OCI-LY7 (cell line): ENCODE measurements around the gene CEACAM7. TPM values are rescaled to one million over a fixed set of nuclear protein-coding genes. Genes with fewer than 3 reads are reported as not detected.

ENCODE experiments used
- BruUV-seq: library from RNA; stranded (reverse); fragments of 400-500 nt; replicated peaks from 2 replicates; lab custom pipeline; 2021; lab: Mats Ljungman, UMichigan
- CTCF ChIA-PET: fragments of 300-600 bp; sonication (Branson Sonifier 250); formaldehyde crosslinking; loops from one replicate; lab custom pipeline; 2022; ENCODE audit warnings: antibody characterized with exemption; ENCODE audit not compliant: unreplicated experiment; lab: Charles Lee
- POLR2A ChIA-PET: fragments of 300-600 bp; sonication (Branson Sonifier 250); formaldehyde crosslinking; loops from one replicate; lab custom pipeline; 2022; ENCODE audit warnings: antibody characterized with exemption; lab: Charles Lee
- DNase-seq: peaks from one replicate; pipeline ENCODE4 v3.0.0-alpha.2; 2015; ENCODE audit warnings: low spot score
- H2AFZ ChIP-seq: fragments of 200-600 bp; sonication (generic), shearing (Covaris generic); 2 replicates; pipeline ENCODE4 v1.6.1; 2014; ENCODE audit warnings: mild to moderate bottlenecking, antibody characterized with exemption, low read length, moderate library complexity
- H3K27ac ChIP-seq: fragments of 200-600 bp; sonication (generic); 2 replicates; pipeline ENCODE4 v1.5.1; 2014; ENCODE audit warnings: mixed run types, low read depth, mild to moderate bottlenecking, moderate library complexity, low read length, inconsistent platforms; ENCODE audit not compliant: poor library complexity, severe bottlenecking
- H3K36me3 ChIP-seq: fragments of 200-600 bp; sonication (generic); 2 replicates; pipeline ENCODE4 v1.6.1; 2014; ENCODE audit warnings: mild to moderate bottlenecking, antibody characterized with exemption, low read length, moderate library complexity, mixed read lengths; ENCODE audit not compliant: insufficient read depth
- H3K4me1 ChIP-seq: fragments of 200-600 bp; sonication (generic); 2 replicates; pipeline ENCODE4 v1.5.1; 2014; ENCODE audit warnings: mild to moderate bottlenecking, low read length; ENCODE audit not compliant: insufficient read depth, poor library complexity, severe bottlenecking
- H3K4me2 ChIP-seq: fragments of 200-600 bp; sonication (generic); 2 replicates; pipeline ENCODE4 v1.6.1; 2014; ENCODE audit warnings: mild to moderate bottlenecking, low read length
- H3K4me3 ChIP-seq: fragments of 200-600 bp; sonication (generic); 2 replicates; pipeline ENCODE4 v1.5.1; 2014; ENCODE audit warnings: mild to moderate bottlenecking, low read depth, low read length; ENCODE audit not compliant: poor library complexity, severe bottlenecking
- H3K79me2 ChIP-seq: fragments of 200-600 bp; sonication (generic); 2 replicates; pipeline ENCODE4 v1.6.1; 2016; ENCODE audit warnings: low read depth, mild to moderate bottlenecking, low read length, moderate library complexity, mixed read lengths; ENCODE audit not compliant: insufficient read depth
- H3K9me2 ChIP-seq: fragments of 200-600 bp; sonication (generic); 2 replicates; pipeline ENCODE4 v1.6.1; 2016; ENCODE audit warnings: mild to moderate bottlenecking, low read length, mixed read lengths; ENCODE audit not compliant: insufficient read depth
- H3K9me3 ChIP-seq: fragments of 200-600 bp; sonication (generic); 2 replicates; pipeline ENCODE4 v1.6.1; 2014; ENCODE audit warnings: mild to moderate bottlenecking, mixed run types, low read length, mixed read lengths
- H4K20me1 ChIP-seq: fragments of 200-600 bp; sonication (generic); 2 replicates; pipeline ENCODE4 v1.6.1; 2014; ENCODE audit warnings: mild to moderate bottlenecking, antibody characterized with exemption, low read length, moderate library complexity, mixed read lengths; ENCODE audit not compliant: insufficient read depth
- CTCF ChIP-seq: fragments of 200-600 bp; sonication (generic); conservative IDR thresholded peaks from 2 replicates; pipeline ENCODE4 v1.5.1; 2014; ENCODE audit warnings: mild to moderate bottlenecking, antibody characterized with exemption, low read length, moderate library complexity, mixed read lengths
- EZH2phosphoT487 ChIP-seq: fragments of 200-600 bp; sonication (generic); IDR thresholded peaks from 2 replicates; pipeline ENCODE4 v1.6.1; 2018; ENCODE audit warnings: low read depth, borderline replicate concordance, mild to moderate bottlenecking, mixed run types, antibody characterized with exemption, low read length, moderate library complexity, mixed read lengths
- intact Hi-C: fragments of 100-400 bp; cut with micrococcal nuclease; formaldehyde crosslinking; loops from one replicate; pipeline ENCODE4 v1.10.0; 2022; ENCODE audit not compliant: unreplicated experiment
- total RNA-seq, 2 experiments: library from RNA; depleted of rRNA in 1 of 2; stranded (reverse); fragments of >200 nt in 1 of 2; shearing (Covaris generic) in 1 of 2; gene quantifications; 2 replicates each; pipeline ENCODE4 v1.2.3, GENCODE V29; 2014 to 2022

Gene CEACAM7
- total RNA-seq, 2 experiments from 2014 or later, result not detected

- ChIA-PET POLR2A (no interaction called here), CTCF (no interaction called here)
- Histone ChIP-seq H2AFZ (no peak within 1 kb of the TSS), H3K79me2 (no peaks in the 10 kb centered on the region), H3K27ac (no peak within 1 kb of the TSS), H4K20me1 (no peaks in the 10 kb centered on the region; the same call in 1 of the 2 replicates), H3K4me1 (no peaks in the 10 kb centered on the region), H3K9me3 (no peaks in the 10 kb centered on the region), H3K4me3 (no peak within 1 kb of the TSS), H3K4me2 (no peak within 1 kb of the TSS), H3K36me3 (no peaks in the 10 kb centered on the region), H3K9me2 (no peaks in the 10 kb centered on the region)
- intact Hi-C loops, result no loop called here
- no TSS peak for BruUV-seq
- TF ChIP-seq EZH2phosphoT487 (no peak), CTCF (no peak)
- DNase-seq, result no peak
These were observed 20.4 kb upstream of the CEACAM7 start, which contains the start of gene CEACAM5 for GRCh38 chr19:41708481-41708880. TSS of gene CEACAM5 (plus strand) at chr19:41708626. CDS start at chr19:41708732, 106 bp downstream.

- no peak overlapping the region for H3K27ac ChIP-seq
- H3K36me3 ChIP-seq, result no peaks in the 10 kb centered on the region
- CTCF ChIA-PET, result no interaction called here
- H3K4me1 ChIP-seq, result no peaks in the 10 kb centered on the region
- no peaks in the 10 kb centered on the region; the same call in 1 of the 2 replicates for H4K20me1 ChIP-seq
- no peak overlapping the region for H3K4me2 ChIP-seq
- POLR2A ChIA-PET, result no interaction called here
- no TSS peak for BruUV-seq
- intact Hi-C loops, result no loop called here
- no peak overlapping the region for H3K4me3 ChIP-seq
- no peak for DNase-seq
- H3K9me2 ChIP-seq, result no peaks in the 10 kb centered on the region
- no peaks in the 10 kb centered on the region for H3K9me3 ChIP-seq
- no peak for TF ChIP-seq CTCF
- TF ChIP-seq EZH2phosphoT487, result no peak
- no peak overlapping the region for H2AFZ ChIP-seq
- no peaks in the 10 kb centered on the region for H3K79me2 ChIP-seq
These were observed 19.9 kb upstream of the CEACAM7 start for GRCh38 chr19:41707871-41708371.

GRCh38 chr19:41707502-41707812, 19.4 kb upstream of the CEACAM7 start:
- BruUV-seq, result no TSS peak
- ChIA-PET CTCF (interaction anchor here (1.1 kb wide), 1 partner anchor 156 kb away, joined by 3 read pairs; no protein-coding TSS in a partner anchor), POLR2A (no interaction called here)
- H3K27ac ChIP-seq, result no peak overlapping the region
- H3K4me1 ChIP-seq, result no peaks in the 10 kb centered on the region
- no peak for DNase-seq
- H3K4me3 ChIP-seq, result no peak overlapping the region
- TF ChIP-seq CTCF (no peak), EZH2phosphoT487 (no peak)
- no peak overlapping the region for H3K4me2 ChIP-seq
- no peaks in the 10 kb centered on the region for H3K9me3 ChIP-seq
- no peaks in the 10 kb centered on the region; the same call in 1 of the 2 replicates for H4K20me1 ChIP-seq
- intact Hi-C loops, result no loop called here
- H3K79me2 ChIP-seq, result no peaks in the 10 kb centered on the region
- no peaks in the 10 kb centered on the region for H3K36me3 ChIP-seq
- H3K9me2 ChIP-seq, result no peaks in the 10 kb centered on the region
- no peak overlapping the region for H2AFZ ChIP-seq
